NB4 (cell line): ENCODE results near the gene NRG3.

Source experiments
- DNase-seq: peaks from one replicate; pipeline ENCODE4 v3.0.0; 2010; ENCODE audit warnings: low read depth
- H3K4me3 ChIP-seq: one replicate; pipeline ENCODE4 v1.5.1; 2011; ENCODE audit warnings: mild to moderate bottlenecking, low read depth, low read length, moderate library complexity
- MYC ChIP-seq: IDR thresholded peaks from 2 replicates; pipeline ENCODE4 v1.6.1; 2011; ENCODE audit warnings: low read depth, low read length
- POLR2A ChIP-seq: IDR thresholded peaks from 2 replicates; pipeline ENCODE4 v1.6.1; 2011; ENCODE audit warnings: mild to moderate bottlenecking; ENCODE audit not compliant: insufficient read length; ENCODE audit errors: extremely low read depth
- TF ChIP-seq, protein P1 (sequence below): IDR thresholded peaks from 2 replicates; pipeline ENCODE4 v1.6.1; 2011; ENCODE audit warnings: low read depth, low read length
- TF ChIP-seq, protein P2 (sequence below): IDR thresholded peaks from one replicate; pipeline ENCODE4 v1.5.1; 2012; ENCODE audit warnings: low read depth, low read length

Gene NRG3

GRCh38 chr10:82288461-82288881, 413.5 kb downstream of the NRG3 start:
- TF ChIP-seq, protein P1, sequence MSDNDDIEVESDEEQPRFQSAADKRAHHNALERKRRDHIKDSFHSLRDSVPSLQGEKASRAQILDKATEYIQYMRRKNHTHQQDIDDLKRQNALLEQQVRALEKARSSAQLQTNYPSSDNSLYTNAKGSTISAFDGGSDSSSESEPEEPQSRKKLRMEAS = no peak
- TF ChIP-seq MYC (no peak), POLR2A (no peak)
- TF ChIP-seq, protein P2, sequence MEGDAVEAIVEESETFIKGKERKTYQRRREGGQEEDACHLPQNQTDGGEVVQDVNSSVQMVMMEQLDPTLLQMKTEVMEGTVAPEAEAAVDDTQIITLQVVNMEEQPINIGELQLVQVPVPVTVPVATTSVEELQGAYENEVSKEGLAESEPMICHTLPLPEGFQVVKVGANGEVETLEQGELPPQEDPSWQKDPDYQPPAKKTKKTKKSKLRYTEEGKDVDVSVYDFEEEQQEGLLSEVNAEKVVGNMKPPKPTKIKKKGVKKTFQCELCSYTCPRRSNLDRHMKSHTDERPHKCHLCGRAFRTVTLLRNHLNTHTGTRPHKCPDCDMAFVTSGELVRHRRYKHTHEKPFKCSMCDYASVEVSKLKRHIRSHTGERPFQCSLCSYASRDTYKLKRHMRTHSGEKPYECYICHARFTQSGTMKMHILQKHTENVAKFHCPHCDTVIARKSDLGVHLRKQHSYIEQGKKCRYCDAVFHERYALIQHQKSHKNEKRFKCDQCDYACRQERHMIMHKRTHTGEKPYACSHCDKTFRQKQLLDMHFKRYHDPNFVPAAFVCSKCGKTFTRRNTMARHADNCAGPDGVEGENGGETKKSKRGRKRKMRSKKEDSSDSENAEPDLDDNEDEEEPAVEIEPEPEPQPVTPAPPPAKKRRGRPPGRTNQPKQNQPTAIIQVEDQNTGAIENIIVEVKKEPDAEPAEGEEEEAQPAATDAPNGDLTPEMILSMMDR = no peak
- no peak for DNase-seq
- H3K4me3 ChIP-seq = no peak overlapping the region

DNA sequence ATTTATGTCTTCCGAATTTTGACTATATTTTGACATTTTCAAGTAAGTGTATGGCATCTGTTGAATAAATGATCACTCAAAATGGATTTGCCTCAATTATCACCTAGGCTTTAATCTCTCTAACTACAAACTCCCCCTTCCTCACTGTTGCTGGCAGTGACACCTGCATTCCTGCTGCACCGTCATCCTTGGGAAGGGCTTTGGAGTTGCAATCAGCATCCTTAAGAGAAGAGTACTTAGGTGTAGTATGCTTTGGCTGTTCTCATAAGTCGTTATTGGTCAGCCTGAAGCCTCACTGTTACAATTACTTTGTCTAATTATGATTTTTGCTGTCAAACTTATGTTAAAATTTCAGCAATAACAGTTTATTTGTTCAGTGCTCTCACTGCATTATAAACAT, 415.0 kb downstream of the NRG3 start:
- TF ChIP-seq POLR2A (no peak), MYC (no peak)
- TF ChIP-seq, protein P2 = no peak
- TF ChIP-seq, protein P1 = no peak
- no peak overlapping the region for H3K4me3 ChIP-seq
- no peak for DNase-seq

DNA sequence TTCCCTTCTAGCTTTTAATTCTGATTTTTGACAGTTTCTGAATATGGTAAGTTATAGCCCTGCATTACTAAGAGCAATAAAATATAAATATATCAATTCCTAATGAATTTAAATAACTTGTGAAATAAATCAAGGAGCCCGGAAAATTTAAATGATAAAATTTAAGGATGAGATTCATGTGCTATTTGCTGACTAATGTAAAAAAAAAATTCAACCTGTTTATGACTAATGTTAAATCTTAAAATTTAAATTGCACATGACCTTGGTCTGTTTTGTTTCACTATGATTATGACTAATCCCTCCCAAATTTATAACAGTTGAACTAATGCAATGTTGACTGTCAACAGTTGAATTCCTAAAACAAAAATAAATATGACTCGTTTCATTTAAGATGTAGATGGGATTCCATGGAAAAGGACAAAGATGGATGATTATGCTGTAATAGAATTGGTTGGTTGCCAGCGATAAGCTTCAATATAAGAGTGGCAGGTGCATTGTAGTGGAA, 419.9 kb downstream of the NRG3 start:
- no peak overlapping the region for H3K4me3 ChIP-seq
- DNase-seq = no peak
- TF ChIP-seq, protein P2 = no peak
- TF ChIP-seq, protein P1 = no peak
- TF ChIP-seq MYC (no peak), POLR2A (no peak)

- no peak overlapping the region for H3K4me3 ChIP-seq
- DNase-seq = no peak
- TF ChIP-seq MYC (no peak), POLR2A (no peak)
- TF ChIP-seq, protein P1 = no peak
- TF ChIP-seq, protein P2 = no peak
Observed at GRCh38 chr10:82308641-82309040, 433.6 kb downstream of the NRG3 start.

DNA sequence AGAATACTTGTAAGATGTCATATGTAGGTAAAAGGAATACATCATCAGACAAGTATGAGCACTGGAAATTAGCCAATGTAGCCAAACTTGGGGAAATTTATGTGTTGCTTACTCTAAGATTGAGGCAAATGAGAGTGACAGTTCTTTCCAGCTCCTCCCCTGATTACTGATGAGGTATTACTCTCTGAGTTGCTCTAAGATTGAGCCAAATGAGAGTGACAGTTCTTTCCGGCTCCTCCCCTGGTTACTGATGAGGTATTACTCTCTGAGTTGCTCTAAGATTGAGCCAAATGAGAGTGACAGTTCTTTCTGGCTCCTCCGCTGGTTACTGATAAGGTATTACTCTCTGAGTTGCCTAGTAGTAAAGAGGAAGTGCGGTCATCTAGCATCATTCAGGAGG, 435.8 kb downstream of the NRG3 start:
- DNase-seq = no peak
- TF ChIP-seq, protein P1 = no peak
- TF ChIP-seq POLR2A = no peak
- no peak for TF ChIP-seq MYC
- TF ChIP-seq, protein P2 = no peak
- no peak overlapping the region for H3K4me3 ChIP-seq
